ENCODE results near the gene TUBB2A.
A peak's percentile ranks its signal among the peaks of the same experiment; 100 is the strongest.
"Not testable (repeated sequence)": the region's sequence is repeated elsewhere in the genome, so short reads cannot be mapped to it uniquely, and the experiment has no call there.

TUBB2A gene

GRCh38 chr6:3178666-3179065 lies 21.3 kb upstream of the TUBB2A start:
- not testable (repeated sequence) for DNase-seq

- DNase-seq = peak; percentile 42
These were observed 19.4 kb upstream of the TUBB2A start for GRCh38 chr6:3176562-3177355.

- no peak for DNase-seq
These were observed 18.5 kb upstream of the TUBB2A start for GRCh38 chr6:3175715-3176402.

- not testable (repeated sequence) for DNase-seq
These were observed 16.3 kb upstream of the TUBB2A start for GRCh38 chr6:3173636-3174089.

GRCh38 chr6:3172789-3173188 lies 15.4 kb upstream of the TUBB2A start:
- DNase-seq = not testable (repeated sequence)

- DNase-seq = not testable (repeated sequence)
These were observed 14.2 kb upstream of the TUBB2A start for GRCh38 chr6:3171313-3172175.

- not testable (repeated sequence) for DNase-seq
These were observed 13.3 kb upstream of the TUBB2A start for GRCh38 chr6:3170676-3171075.

- DNase-seq = not testable (repeated sequence)
These were observed 10.7 kb upstream of the TUBB2A start for GRCh38 chr6:3168046-3168445.

GRCh38 chr6:3166535-3167225 lies 9.3 kb upstream of the TUBB2A start:
- DNase-seq = not testable (repeated sequence)

- no peak for DNase-seq
These were observed 8.5 kb upstream of the TUBB2A start for GRCh38 chr6:3165631-3166534.

GRCh38 chr6:3164388-3164787 lies 7.0 kb upstream of the TUBB2A start:
- DNase-seq = no peak

GRCh38 chr6:3163248-3163594 lies 5.9 kb upstream of the TUBB2A start:
- DNase-seq = no peak

GRCh38 chr6:3162565-3163247 lies 5.4 kb upstream of the TUBB2A start:
- DNase-seq = peak; percentile 64

GRCh38 chr6:3162067-3162497 lies 4.7 kb upstream of the TUBB2A start:
- DNase-seq = no peak

- peak; percentile 75 for DNase-seq
These were observed 2.7 kb upstream of the TUBB2A start for GRCh38 chr6:3159805-3160781.

- DNase-seq = peak; percentile 41
These were observed 887 bp downstream of the TUBB2A start for GRCh38 chr6:3156184-3157130.

GRCh38 chr6:3155416-3155815 lies 1.9 kb downstream of the TUBB2A start:
- DNase-seq = not testable (repeated sequence)

GRCh38 chr6:3152689-3153088 lies 4.7 kb downstream of the TUBB2A start:
- no peak for DNase-seq
